ENCODE data around the gene ANKRD13C. TPM values are rescaled to one million over a fixed set of nuclear protein-coding genes. Genes with fewer than 3 reads are reported as not detected.

Gene ANKRD13C
- total and polyA plus RNA-seq, 2 donors from 2014 or later: 8.4 to 23.4 TPM

DNA sequence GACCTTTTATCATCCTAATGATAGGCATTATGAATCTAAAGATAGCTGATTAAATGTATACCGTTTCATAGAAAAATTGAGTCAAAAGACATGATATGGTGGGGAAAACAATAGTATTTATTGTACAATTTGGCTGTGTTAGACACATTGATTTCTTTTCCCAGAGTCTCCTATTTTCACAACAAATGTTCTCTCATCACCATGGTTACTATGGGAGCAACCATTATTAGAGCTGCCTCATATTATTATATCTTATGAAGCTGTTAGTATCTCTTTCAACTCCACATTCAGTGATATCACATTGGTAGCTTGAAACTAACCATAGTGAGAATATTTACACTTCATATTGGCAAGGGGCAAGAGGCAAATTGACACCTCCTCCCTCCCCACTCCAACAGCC, 45.8 kb upstream of the ANKRD13C start:
- no peak for FAIRE-seq
- intact Hi-C loops (cut with DNase I): no loop called here

DNA sequence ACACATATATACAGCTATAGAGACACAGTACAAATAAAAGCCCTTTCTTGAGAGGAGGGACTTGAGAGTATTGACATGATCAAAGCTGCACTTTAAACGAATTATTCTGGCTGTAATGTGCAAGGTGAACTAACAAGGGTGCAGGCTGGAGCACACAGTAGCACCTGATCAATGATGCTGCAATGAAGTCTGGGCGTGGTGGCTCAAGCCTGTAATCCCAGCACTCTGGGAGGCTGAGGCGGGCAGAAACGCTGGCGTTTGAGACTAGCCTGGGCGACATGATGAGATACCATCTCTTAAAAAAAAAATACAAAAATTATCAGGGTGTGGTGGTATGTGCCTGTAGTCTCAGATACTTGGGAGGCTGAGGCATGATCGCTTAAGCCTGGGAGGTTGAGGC, 42.5 kb upstream of the ANKRD13C start:
- Histone ChIP-seq H3K27ac (ENCODE audit: low read depth in 2 of 2, low read length in 2 of 2) (no peak overlapping the region), H3K36me3 (ENCODE audit: control insufficient read depth in 2 of 3, insufficient read depth in 3 of 3, low read length in 3 of 3) (no peaks in the 10 kb centered on the region), H3K4me3 (ENCODE audit: low read length in 3 of 3) (no peak overlapping the region), H3K9me3 (ENCODE audit: control insufficient read depth in 2 of 3, insufficient read depth in 1 of 3, low read length in 3 of 3) (no peaks in the 10 kb centered on the region), H3K4me1 (ENCODE audit: control insufficient read depth in 2 of 3, insufficient read depth in 2 of 3, low read depth in 1 of 3, low read length in 3 of 3) (no peaks in the 10 kb centered on the region), H3K9ac (ENCODE audit: low read length in 3 of 3) (no peak overlapping the region), H3K27me3 (ENCODE audit: control insufficient read depth, insufficient read depth, low read length) (no peaks in the 10 kb centered on the region)
- FAIRE-seq (no peak), DNase-seq (no peak)
- TF ChIP-seq, protein P1, sequence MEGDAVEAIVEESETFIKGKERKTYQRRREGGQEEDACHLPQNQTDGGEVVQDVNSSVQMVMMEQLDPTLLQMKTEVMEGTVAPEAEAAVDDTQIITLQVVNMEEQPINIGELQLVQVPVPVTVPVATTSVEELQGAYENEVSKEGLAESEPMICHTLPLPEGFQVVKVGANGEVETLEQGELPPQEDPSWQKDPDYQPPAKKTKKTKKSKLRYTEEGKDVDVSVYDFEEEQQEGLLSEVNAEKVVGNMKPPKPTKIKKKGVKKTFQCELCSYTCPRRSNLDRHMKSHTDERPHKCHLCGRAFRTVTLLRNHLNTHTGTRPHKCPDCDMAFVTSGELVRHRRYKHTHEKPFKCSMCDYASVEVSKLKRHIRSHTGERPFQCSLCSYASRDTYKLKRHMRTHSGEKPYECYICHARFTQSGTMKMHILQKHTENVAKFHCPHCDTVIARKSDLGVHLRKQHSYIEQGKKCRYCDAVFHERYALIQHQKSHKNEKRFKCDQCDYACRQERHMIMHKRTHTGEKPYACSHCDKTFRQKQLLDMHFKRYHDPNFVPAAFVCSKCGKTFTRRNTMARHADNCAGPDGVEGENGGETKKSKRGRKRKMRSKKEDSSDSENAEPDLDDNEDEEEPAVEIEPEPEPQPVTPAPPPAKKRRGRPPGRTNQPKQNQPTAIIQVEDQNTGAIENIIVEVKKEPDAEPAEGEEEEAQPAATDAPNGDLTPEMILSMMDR (IDR thresholded peaks at IDR 0.05; ENCODE audit: borderline replicate concordance, extremely low read depth, insufficient read depth): no peak
- intact Hi-C loops (cut with DNase I): no loop called here

More for the DNA sequence above, 45.8 kb upstream of the ANKRD13C start:
- no peaks in the 10 kb centered on the region for H3K27me3 ChIP-seq (ENCODE audit: control insufficient read depth, insufficient read depth, low read length)
- H3K9ac ChIP-seq (ENCODE audit: low read length in 3 of 3): no peak overlapping the region
- no peaks in the 10 kb centered on the region for H3K9me3 ChIP-seq (ENCODE audit: control insufficient read depth in 2 of 3, insufficient read depth in 1 of 3, low read length in 3 of 3)
- no peak overlapping the region for H3K27ac ChIP-seq (ENCODE audit: low read depth in 2 of 2, low read length in 2 of 2)
- no peaks in the 10 kb centered on the region for H3K4me1 ChIP-seq (ENCODE audit: control insufficient read depth in 2 of 3, insufficient read depth in 2 of 3, low read depth in 1 of 3, low read length in 3 of 3)
- H3K4me3 ChIP-seq (ENCODE audit: low read length in 3 of 3): no peak overlapping the region
- no peaks in the 10 kb centered on the region for H3K36me3 ChIP-seq (ENCODE audit: control insufficient read depth in 2 of 3, insufficient read depth in 3 of 3, low read length in 3 of 3)
- DNase-seq: no peak
- TF ChIP-seq, protein P1 (IDR thresholded peaks at IDR 0.05; ENCODE audit: borderline replicate concordance, extremely low read depth, insufficient read depth): no peak

DNA sequence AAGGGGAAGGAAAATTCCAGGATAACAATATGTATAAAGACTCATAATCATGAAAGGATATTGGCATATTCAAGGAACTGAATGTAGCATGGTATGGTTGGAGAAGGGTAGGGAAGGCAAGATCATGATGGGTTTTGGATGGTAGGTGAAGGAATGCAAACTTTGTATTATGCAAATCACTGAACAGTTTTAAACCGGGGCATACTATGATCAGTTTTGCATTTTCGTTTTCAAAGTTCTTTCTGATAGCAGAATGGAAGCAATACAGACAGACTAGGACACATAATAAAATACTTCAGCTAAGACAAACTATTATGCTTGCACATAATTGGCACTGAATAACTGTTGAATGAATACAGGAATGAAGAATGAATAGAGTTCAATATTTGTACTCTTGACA, 42.1 kb upstream of the ANKRD13C start:
- Histone ChIP-seq H3K27me3 (ENCODE audit: control insufficient read depth, insufficient read depth, low read length) (no peaks in the 10 kb centered on the region), H3K36me3 (ENCODE audit: control insufficient read depth in 2 of 3, insufficient read depth in 3 of 3, low read length in 3 of 3) (no peaks in the 10 kb centered on the region), H3K27ac (ENCODE audit: low read depth in 2 of 2, low read length in 2 of 2) (no peak overlapping the region), H3K4me3 (ENCODE audit: low read length in 3 of 3) (no peak overlapping the region), H3K9ac (ENCODE audit: low read length in 3 of 3) (no peak overlapping the region), H3K4me1 (ENCODE audit: control insufficient read depth in 2 of 3, insufficient read depth in 2 of 3, low read depth in 1 of 3, low read length in 3 of 3) (no peaks in the 10 kb centered on the region), H3K9me3 (ENCODE audit: control insufficient read depth in 2 of 3, insufficient read depth in 1 of 3, low read length in 3 of 3) (no peaks in the 10 kb centered on the region)
- DNase-seq (no peak), FAIRE-seq (no peak)
- TF ChIP-seq, protein P1 (IDR thresholded peaks at IDR 0.05; ENCODE audit: borderline replicate concordance, extremely low read depth, insufficient read depth): no peak
- intact Hi-C loops (cut with DNase I): no loop called here

DNA sequence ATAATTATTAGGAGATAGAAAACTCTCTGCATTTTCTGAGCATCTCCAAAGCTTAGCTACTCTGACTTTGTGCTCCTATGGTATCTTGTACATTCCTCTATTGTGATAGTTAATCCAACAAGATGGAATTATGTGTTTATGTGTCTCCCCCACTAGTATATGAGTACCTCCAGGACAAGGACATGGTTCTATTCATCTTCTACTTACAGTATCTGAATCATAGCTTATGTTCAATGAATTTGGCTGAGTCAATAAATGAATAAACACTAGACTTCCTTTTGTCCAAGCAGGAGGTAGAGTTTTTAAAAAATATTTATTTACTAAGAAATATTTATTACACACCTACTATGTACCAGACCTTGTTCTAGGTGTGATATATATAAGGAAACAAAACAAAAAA, 38.1 kb upstream of the ANKRD13C start:
- intact Hi-C loops (cut with DNase I): no loop called here
- Histone ChIP-seq H3K27ac (ENCODE audit: low read depth in 2 of 2, low read length in 2 of 2) (no peak overlapping the region), H3K4me1 (ENCODE audit: control insufficient read depth in 2 of 3, insufficient read depth in 2 of 3, low read depth in 1 of 3, low read length in 3 of 3) (no peaks in the 10 kb centered on the region), H3K9ac (ENCODE audit: low read length in 3 of 3) (no peak overlapping the region), H3K27me3 (ENCODE audit: control insufficient read depth, insufficient read depth, low read length) (no peaks in the 10 kb centered on the region), H3K36me3 (ENCODE audit: control insufficient read depth in 2 of 3, insufficient read depth in 3 of 3, low read length in 3 of 3) (no peaks in the 10 kb centered on the region), H3K9me3 (ENCODE audit: control insufficient read depth in 2 of 3, insufficient read depth in 1 of 3, low read length in 3 of 3) (no peaks in the 10 kb centered on the region), H3K4me3 (ENCODE audit: low read length in 3 of 3) (no peak overlapping the region)
- DNase-seq: no peak
- TF ChIP-seq, protein P1 (IDR thresholded peaks at IDR 0.05; ENCODE audit: borderline replicate concordance, extremely low read depth, insufficient read depth): no peak
- FAIRE-seq: no peak

Data from kidney (tissue), 14 donors.